Measurements from ENCODE around the gene OR10A6. TPM values are rescaled to one million over a fixed set of nuclear protein-coding genes. Genes with fewer than 3 reads are reported as not detected.

Gene OR10A6
- polyA plus RNA-seq, 2 donors = not detected

DNA sequence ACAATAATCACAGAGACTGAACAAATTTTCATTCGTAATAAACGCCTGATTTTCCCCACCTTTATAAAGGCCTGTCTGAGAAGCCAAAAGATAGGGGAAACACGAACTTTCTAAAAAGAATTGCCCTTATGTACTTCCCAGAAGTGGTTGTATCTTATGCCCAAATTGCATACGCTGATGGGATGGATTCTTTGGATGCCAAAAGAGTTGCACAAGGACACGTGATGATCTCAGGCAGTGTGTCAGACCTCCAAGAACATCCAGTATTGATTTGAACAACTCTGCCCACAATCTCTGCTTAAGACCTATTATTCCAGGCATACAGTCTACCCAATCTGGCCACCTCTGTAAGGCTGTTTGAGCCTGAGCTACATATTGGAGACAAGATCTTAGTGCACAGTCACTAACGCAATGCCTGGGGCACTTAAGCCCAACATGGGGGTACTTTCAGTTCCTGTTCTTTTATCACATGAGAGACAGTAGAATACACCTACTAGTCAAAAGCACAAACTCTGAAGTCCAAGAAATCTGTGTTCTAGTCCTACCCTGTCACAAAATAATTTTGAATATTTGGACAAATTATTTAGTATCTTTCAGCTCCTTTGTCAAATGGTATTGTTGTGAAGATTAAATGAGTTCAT lies 38.9 kb downstream of the OR10A6 start:
- H3K4me3 ChIP-seq (ENCODE audit: low read depth in 1 of 2, low read length in 2 of 2) = no peak overlapping the region
- no peaks in the 10 kb centered on the region for H3K27me3 ChIP-seq (ENCODE audit: control insufficient read depth in 1 of 2, insufficient read depth in 2 of 2, low read length in 2 of 2)
- no peak overlapping the region for H3K27ac ChIP-seq (ENCODE audit: low read depth in 2 of 2, low read length in 1 of 2)
- H3K9me3 ChIP-seq (ENCODE audit: control insufficient read depth in 2 of 2, insufficient read depth in 1 of 2, low read depth in 1 of 2, low read length in 1 of 2) = no peaks in the 10 kb centered on the region
- 49 to 60% methylated on average over 6 of the region's 6 CpGs for WGBS, 2 donors
- no peaks in the 10 kb centered on the region for H3K4me1 ChIP-seq (ENCODE audit: control insufficient read depth in 2 of 2, insufficient read depth in 2 of 2, low read length in 1 of 2)
- H3K36me3 ChIP-seq (ENCODE audit: control insufficient read depth in 2 of 2, insufficient read depth in 2 of 2, low read length in 1 of 2) = no peaks in the 10 kb centered on the region

DNA sequence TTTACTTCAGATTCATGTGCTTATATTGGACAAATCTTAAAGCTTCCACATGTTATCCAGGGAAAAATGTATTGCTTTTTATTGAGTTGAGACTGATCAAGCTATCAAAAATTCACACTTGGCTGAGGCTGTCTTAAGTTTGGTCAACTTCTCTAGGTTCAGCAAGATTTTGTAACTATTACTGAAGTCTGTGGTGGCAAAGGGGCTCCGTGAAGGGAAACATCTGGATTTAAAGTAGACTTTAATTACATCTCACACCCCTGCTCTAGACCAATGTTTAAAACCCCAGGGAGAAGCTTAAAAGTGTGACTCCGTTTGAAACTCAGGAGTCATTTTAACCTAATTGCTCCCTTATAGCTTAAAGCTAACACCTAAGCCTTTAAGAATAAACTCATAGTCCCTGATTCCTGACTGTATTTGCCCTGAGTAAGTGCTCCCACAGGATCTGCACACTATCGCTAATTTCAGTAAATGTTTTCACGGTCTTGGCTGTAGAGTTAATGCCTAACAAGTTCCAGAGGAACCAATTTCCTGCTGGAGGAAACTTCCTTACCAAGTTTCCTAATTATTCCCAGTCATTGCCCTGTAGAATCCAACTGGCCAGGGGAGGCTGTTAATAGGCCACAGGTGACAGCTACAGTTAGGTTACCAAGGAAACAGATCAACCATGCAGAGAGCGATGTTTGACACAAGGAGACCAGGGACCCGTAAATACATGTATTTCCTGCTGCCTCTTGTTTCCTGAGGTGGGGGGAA lies 40.5 kb downstream of the OR10A6 start:
- Histone ChIP-seq H3K27ac (ENCODE audit: low read depth in 2 of 2, low read length in 1 of 2) (no peak overlapping the region), H3K9me3 (ENCODE audit: control insufficient read depth in 2 of 2, insufficient read depth in 1 of 2, low read depth in 1 of 2, low read length in 1 of 2) (no peaks in the 10 kb centered on the region), H3K27me3 (ENCODE audit: control insufficient read depth in 1 of 2, insufficient read depth in 2 of 2, low read length in 2 of 2) (no peaks in the 10 kb centered on the region), H3K36me3 (ENCODE audit: control insufficient read depth in 2 of 2, insufficient read depth in 2 of 2, low read length in 1 of 2) (no peaks in the 10 kb centered on the region), H3K4me1 (ENCODE audit: control insufficient read depth in 2 of 2, insufficient read depth in 2 of 2, low read length in 1 of 2) (no peaks in the 10 kb centered on the region), H3K4me3 (ENCODE audit: low read depth in 1 of 2, low read length in 2 of 2) (no peak overlapping the region)
- 30 to 40% methylated on average over 6 of the region's 6 CpGs for WGBS, 2 donors

DNA sequence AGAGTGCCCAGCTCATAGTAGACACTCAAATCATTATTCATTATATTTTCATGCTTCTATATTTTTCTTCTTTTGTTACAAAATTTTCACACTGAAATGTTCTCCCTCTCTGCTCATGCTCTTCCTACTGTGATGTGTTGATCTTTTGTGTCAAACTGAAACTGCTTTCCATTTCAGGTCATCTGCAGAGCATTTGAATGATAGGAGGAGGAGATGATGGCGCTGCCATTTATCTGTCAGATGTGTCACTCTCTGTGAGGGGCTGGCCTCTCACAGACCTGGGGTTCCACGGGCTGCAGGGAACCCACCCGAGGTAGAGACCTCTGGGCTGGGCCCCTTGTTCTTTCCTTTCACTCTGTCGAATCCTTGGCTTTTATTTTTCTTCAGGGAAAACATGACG lies 41.1 kb downstream of the OR10A6 start:
- Histone ChIP-seq H3K4me1 (ENCODE audit: control insufficient read depth in 2 of 2, insufficient read depth in 2 of 2, low read length in 1 of 2) (no peaks in the 10 kb centered on the region), H3K4me3 (ENCODE audit: low read depth in 1 of 2, low read length in 2 of 2) (no peak overlapping the region), H3K27me3 (ENCODE audit: control insufficient read depth in 1 of 2, insufficient read depth in 2 of 2, low read length in 2 of 2) (no peaks in the 10 kb centered on the region), H3K36me3 (ENCODE audit: control insufficient read depth in 2 of 2, insufficient read depth in 2 of 2, low read length in 1 of 2) (no peaks in the 10 kb centered on the region), H3K9me3 (ENCODE audit: control insufficient read depth in 2 of 2, insufficient read depth in 1 of 2, low read depth in 1 of 2, low read length in 1 of 2) (no peaks in the 10 kb centered on the region), H3K27ac (ENCODE audit: low read depth in 2 of 2, low read length in 1 of 2) (no peak overlapping the region)
- WGBS, 2 donors = 56% methylated on average over 5 of the region's 5 CpGs

DNA sequence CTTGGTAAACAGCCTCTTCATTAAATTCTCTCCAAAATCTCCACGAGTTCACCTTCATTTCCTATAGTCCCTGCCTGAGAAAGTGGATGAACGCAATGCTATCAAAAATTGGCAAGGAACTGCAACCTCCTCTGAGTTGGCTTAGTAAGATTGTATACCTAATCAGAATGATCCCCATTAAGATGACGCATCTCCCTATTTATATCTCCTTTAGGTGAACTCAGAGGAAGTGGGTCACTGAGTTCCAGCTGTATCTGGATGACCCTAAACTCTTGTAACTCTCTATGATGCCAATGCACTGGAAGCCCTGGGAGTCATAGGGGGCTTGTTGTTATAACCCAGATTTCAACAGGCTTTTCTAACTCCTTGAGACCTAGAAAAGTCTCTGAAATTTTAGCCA lies 48.2 kb downstream of the OR10A6 start:
- Histone ChIP-seq H3K4me3 (ENCODE audit: low read depth in 1 of 2, low read length in 2 of 2) (no peak overlapping the region), H3K9me3 (ENCODE audit: control insufficient read depth in 2 of 2, insufficient read depth in 1 of 2, low read depth in 1 of 2, low read length in 1 of 2) (no peaks in the 10 kb centered on the region), H3K27ac (ENCODE audit: low read depth in 2 of 2, low read length in 1 of 2) (no peak overlapping the region), H3K36me3 (ENCODE audit: control insufficient read depth in 2 of 2, insufficient read depth in 2 of 2, low read length in 1 of 2) (no peaks in the 10 kb centered on the region), H3K4me1 (ENCODE audit: control insufficient read depth in 2 of 2, insufficient read depth in 2 of 2, low read length in 1 of 2) (no peaks in the 10 kb centered on the region), H3K27me3 (ENCODE audit: control insufficient read depth in 1 of 2, insufficient read depth in 2 of 2, low read length in 2 of 2) (no peaks in the 10 kb centered on the region)
- 61% methylated on average over 3 of the region's 3 CpGs for WGBS, 2 donors

Other genes starting within 250 kb of the OR10A6 start
- gene OVCH2, start 224.8 kb downstream of the OR10A6 start, polyA plus RNA-seq = under 1 TPM; 0.06 to 0.14 TPM
- not detected for gene OR5P2, start 134.3 kb downstream of the OR10A6 start, polyA plus RNA-seq
- not detected for gene OR5P3, start 100.4 kb downstream of the OR10A6 start, polyA plus RNA-seq
- gene OR10A3, start 10.4 kb upstream of the OR10A6 start, polyA plus RNA-seq = not detected
- not detected for gene NLRP10, start 34.2 kb upstream of the OR10A6 start, polyA plus RNA-seq
- gene EIF3F, start 56.1 kb upstream of the OR10A6 start, polyA plus RNA-seq = 100 to 1,000 TPM in 1 of 2 donors, 10 to 100 TPM in 1; 80.4 to 406 TPM
- gene TUB, start 149.9 kb upstream of the OR10A6 start, polyA plus RNA-seq = under 1 TPM; 0.71 to 0.78 TPM
- gene RIC3, start 237.8 kb upstream of the OR10A6 start, polyA plus RNA-seq = 10 to 100 TPM in 1 of 2 donors, 1 to 10 TPM in 1; 6.2 to 11.6 TPM